ENCODE data around the gene ALOX12B. TPM values are rescaled to one million over a fixed set of nuclear protein-coding genes. Genes with fewer than 3 reads are reported as not detected.
A peak's percentile ranks its signal among the peaks of the same experiment; 100 is the strongest.

ALOX12B gene
- total RNA-seq, 4 donors from 2014 or later, result not detected

DNA sequence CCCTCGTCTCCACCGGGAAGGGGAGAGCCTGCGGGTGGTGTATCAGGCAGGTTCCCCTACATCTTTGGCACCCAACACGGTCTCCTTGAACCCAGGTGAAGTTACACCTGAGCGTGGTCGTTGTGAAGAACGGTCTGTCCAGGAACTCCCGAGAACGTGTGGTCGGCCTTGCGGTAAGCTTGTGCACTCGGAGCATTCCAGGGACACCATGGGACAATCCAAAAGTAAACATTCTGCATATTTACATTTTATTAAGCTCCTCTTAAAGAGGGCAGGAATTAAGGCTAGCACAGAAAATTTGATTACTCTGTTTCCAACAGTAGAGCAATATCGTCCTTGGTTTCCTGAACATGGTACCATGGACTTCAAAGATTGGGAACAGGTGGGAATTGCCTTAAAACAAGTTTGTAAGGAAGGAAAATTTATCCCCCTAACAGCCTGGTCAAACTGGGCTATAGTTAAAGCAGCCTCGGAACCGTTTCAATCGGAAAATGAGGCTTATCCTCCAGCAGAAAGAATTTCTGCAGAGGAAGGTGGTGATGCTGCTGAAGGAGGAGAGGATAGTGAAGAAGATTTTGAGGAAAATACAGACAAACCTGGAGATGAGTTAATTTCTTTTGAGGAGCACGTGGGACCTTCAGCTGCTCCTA lies 30.4 kb downstream of the ALOX12B start:
- no peak overlapping the region for H3K4me3 ChIP-seq
- H3K27me3 ChIP-seq, result peaks cover 55% of the 10 kb centered on the region
- intact Hi-C loops (cut with DNase I; ENCODE audit: low total_unique reads), result no loop called here
- H3K36me3 ChIP-seq, result no peaks in the 10 kb centered on the region
- 55 to 63% methylated on average over 10 to 17 of the region's 17 CpGs for WGBS, 2 donors (ENCODE audit: low coverage in 1 of 2)
- no peak for DNase-seq
- peak overlapping the region; percentile 30 to 37 (median 34) for H3K27ac ChIP-seq
- TF ChIP-seq POLR2AphosphoS5 (IDR thresholded peaks at IDR 0.05), result no peak
- TF ChIP-seq POLR2A (IDR thresholded peaks at IDR 0.05), result no peak
- no peak for TF ChIP-seq EP300 (IDR thresholded peaks at IDR 0.05; ENCODE audit: low read depth)
- TF ChIP-seq, protein P1, sequence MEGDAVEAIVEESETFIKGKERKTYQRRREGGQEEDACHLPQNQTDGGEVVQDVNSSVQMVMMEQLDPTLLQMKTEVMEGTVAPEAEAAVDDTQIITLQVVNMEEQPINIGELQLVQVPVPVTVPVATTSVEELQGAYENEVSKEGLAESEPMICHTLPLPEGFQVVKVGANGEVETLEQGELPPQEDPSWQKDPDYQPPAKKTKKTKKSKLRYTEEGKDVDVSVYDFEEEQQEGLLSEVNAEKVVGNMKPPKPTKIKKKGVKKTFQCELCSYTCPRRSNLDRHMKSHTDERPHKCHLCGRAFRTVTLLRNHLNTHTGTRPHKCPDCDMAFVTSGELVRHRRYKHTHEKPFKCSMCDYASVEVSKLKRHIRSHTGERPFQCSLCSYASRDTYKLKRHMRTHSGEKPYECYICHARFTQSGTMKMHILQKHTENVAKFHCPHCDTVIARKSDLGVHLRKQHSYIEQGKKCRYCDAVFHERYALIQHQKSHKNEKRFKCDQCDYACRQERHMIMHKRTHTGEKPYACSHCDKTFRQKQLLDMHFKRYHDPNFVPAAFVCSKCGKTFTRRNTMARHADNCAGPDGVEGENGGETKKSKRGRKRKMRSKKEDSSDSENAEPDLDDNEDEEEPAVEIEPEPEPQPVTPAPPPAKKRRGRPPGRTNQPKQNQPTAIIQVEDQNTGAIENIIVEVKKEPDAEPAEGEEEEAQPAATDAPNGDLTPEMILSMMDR (IDR thresholded peaks at IDR 0.05), result no peak
- no peaks in the 10 kb centered on the region for H3K9me3 ChIP-seq
- in situ Hi-C loops (cut with MboI; ENCODE audit: low pct_ligation_motif_present in 1 of 4, low pct_unique_long_range_greater_than_20kb in 1 of 4, low sequenced_read_pairs in 3 of 4), result no loop called here
- peaks cover 0 to 20% (median 2%) of the 10 kb centered on the region in 4 donors for H3K4me1 ChIP-seq

DNA sequence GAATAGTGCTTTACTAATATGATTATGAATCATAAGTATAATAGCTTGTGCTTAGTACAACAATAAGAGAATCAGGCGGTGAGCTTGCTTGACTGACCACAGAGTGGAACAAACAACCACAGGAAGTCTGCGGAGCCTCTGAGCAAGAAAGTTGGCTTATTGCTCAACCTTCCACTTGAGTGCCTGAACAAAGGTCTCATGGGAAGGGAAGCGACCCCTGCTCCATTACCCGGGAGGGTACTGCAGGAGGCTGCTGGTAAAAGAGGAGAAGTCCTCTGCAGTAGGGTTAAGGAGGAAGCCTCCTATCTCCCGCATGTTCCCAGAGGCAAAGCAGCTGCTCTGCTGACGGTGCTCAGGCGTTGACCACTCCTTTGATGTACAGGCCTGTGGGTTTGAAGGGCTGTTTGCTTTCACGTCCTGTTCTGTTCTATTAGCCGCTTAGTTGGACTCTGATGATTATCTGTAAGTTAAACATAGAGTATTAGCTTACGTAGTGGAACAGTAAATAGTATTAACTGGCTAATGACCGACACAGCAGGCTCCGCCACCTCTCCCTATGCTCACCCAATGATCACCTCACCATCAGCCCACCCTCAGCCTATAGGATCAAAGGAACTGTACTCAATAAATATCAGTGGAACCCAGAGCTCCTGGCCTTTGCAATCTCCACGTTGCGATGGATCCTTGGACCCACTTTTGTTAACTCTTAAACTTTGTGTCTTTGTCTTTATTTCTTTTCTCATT lies 31.1 kb downstream of the ALOX12B start:
- intact Hi-C loops (cut with DNase I; ENCODE audit: low total_unique reads) (no loop called here), in situ Hi-C loops (cut with MboI; ENCODE audit: low pct_ligation_motif_present in 1 of 4, low pct_unique_long_range_greater_than_20kb in 1 of 4, low sequenced_read_pairs in 3 of 4) (no loop called here)
- TF ChIP-seq POLR2AphosphoS5 (IDR thresholded peaks at IDR 0.05) (peak in 2 of 3 donors; percentile 6 to 8), EP300 (IDR thresholded peaks at IDR 0.05; ENCODE audit: low read depth) (no peak)
- peak; percentile 57 for DNase-seq
- WGBS, 2 donors (ENCODE audit: low coverage in 1 of 2), result 44 to 50% methylated on average over 11 to 14 of the region's 14 CpGs
- Histone ChIP-seq H3K27me3 (peaks cover 48% of the 10 kb centered on the region), H3K36me3 (no peaks in the 10 kb centered on the region), H3K9me3 (no peaks in the 10 kb centered on the region), H3K4me3 (no peak overlapping the region), H3K27ac (peak overlapping the region; percentile 33 to 55 (median 38)), H3K4me1 (peaks cover 0 to 15% (median 0%) of the 10 kb centered on the region in 4 donors)

DNA sequence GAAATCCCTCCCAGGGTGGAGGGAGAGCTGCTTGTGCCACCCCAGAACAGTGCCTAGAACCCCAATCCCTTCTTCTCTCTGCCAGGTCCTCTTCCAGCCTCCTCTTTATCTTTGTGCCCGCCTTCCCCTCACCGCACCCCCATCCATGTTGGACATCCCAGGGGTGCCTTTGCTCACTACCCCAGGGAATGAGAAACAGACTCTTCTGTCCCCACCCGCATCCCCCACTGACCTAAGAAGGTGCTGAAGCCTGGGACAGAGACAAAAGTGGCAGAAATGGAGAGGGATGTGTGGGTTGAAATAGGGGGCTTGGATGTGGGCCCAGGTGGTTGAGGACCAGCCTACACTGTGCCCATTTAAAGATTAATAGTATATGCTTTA lies 31.7 kb downstream of the ALOX12B start:
- intact Hi-C loops (cut with DNase I; ENCODE audit: low total_unique reads), result no loop called here
- 80 to 81% methylated on average over 1 to 3 of the region's 3 CpGs for WGBS, 2 donors (ENCODE audit: low coverage in 1 of 2)
- H3K27ac ChIP-seq, result peak overlapping the region; percentile 33 to 55 (median 42)
- no peak overlapping the region for H3K4me3 ChIP-seq
- in situ Hi-C loops (cut with MboI; ENCODE audit: low pct_ligation_motif_present in 1 of 4, low pct_unique_long_range_greater_than_20kb in 1 of 4, low sequenced_read_pairs in 3 of 4), result no loop called here
- H3K27me3 ChIP-seq, result peaks cover 42% of the 10 kb centered on the region
- no peak for DNase-seq
- H3K36me3 ChIP-seq, result no peaks in the 10 kb centered on the region
- peaks cover 0 to 15% (median 0%) of the 10 kb centered on the region in 4 donors for H3K4me1 ChIP-seq
- TF ChIP-seq EP300 (IDR thresholded peaks at IDR 0.05; ENCODE audit: low read depth) (no peak), POLR2A (IDR thresholded peaks at IDR 0.05) (no peak), POLR2AphosphoS5 (IDR thresholded peaks at IDR 0.05) (no peak)
- TF ChIP-seq, protein P1 (IDR thresholded peaks at IDR 0.05), result no peak
- H3K9me3 ChIP-seq, result no peaks in the 10 kb centered on the region

DNA sequence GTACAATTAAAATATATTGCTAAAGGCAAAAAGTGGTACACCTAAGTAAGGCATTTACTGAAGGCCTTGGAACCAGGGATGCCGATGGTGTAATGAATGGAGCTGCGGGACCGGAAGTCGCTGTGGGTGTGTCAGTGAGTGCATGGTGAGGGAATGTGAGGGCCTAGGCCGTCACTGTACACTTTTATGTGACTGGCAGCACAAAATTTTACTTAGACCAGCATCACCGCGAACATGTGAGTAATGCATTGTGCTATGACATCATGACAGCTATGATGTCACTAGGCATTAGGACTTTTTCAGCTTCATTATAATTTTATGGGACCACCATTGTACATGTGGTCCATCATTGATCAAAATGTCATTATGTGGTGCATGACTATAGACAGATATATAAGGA lies 33.9 kb downstream of the ALOX12B start:
- DNase-seq, result no peak
- 92 to 96% methylated on average over 5 to 7 of the region's 7 CpGs for WGBS, 2 donors (ENCODE audit: low coverage in 1 of 2)
- H3K27ac ChIP-seq, result no peak overlapping the region
- H3K4me1 ChIP-seq, result peaks cover 0 to 15% (median 0%) of the 10 kb centered on the region in 4 donors
- TF ChIP-seq POLR2A (IDR thresholded peaks at IDR 0.05) (no peak), POLR2AphosphoS5 (IDR thresholded peaks at IDR 0.05) (no peak), EP300 (IDR thresholded peaks at IDR 0.05; ENCODE audit: low read depth) (no peak)
- TF ChIP-seq, protein P1 (IDR thresholded peaks at IDR 0.05), result no peak
- intact Hi-C loops (cut with DNase I; ENCODE audit: low total_unique reads) (no loop called here), in situ Hi-C loops (cut with MboI; ENCODE audit: low pct_ligation_motif_present in 1 of 4, low pct_unique_long_range_greater_than_20kb in 1 of 4, low sequenced_read_pairs in 3 of 4) (no loop called here)
- no peak overlapping the region for H3K4me3 ChIP-seq
- peaks cover 23% of the 10 kb centered on the region for H3K27me3 ChIP-seq
- H3K9me3 ChIP-seq, result no peaks in the 10 kb centered on the region
- H3K36me3 ChIP-seq, result no peaks in the 10 kb centered on the region

Data from transverse colon (tissue), 4 donors.